Measurements from ENCODE around the gene UNC5C.

GRCh38 chr4:95516528-95517017, 32.2 kb downstream of the UNC5C start:
- TF ChIP-seq CTCF (IDR thresholded peaks at IDR 0.05 in 8 of 11, conservative IDR thresholded peaks at IDR 0.05 in 3 of 11) (no peak), POLR2AphosphoS5 (IDR thresholded peaks at IDR 0.05) (no peak)

All from spleen (tissue), 7 donors.